NCI-H146 treated with DMSO at 0.1 percent for 48 hours (cell line): ENCODE data around the gene NSMCE1.

Source experiments
- DNase-seq: peaks from one replicate; lab custom pipeline; 2025; ENCODE audit not compliant: unreplicated experiment; lab: John Stamatoyannopoulos, UW

Gene NSMCE1

DNA sequence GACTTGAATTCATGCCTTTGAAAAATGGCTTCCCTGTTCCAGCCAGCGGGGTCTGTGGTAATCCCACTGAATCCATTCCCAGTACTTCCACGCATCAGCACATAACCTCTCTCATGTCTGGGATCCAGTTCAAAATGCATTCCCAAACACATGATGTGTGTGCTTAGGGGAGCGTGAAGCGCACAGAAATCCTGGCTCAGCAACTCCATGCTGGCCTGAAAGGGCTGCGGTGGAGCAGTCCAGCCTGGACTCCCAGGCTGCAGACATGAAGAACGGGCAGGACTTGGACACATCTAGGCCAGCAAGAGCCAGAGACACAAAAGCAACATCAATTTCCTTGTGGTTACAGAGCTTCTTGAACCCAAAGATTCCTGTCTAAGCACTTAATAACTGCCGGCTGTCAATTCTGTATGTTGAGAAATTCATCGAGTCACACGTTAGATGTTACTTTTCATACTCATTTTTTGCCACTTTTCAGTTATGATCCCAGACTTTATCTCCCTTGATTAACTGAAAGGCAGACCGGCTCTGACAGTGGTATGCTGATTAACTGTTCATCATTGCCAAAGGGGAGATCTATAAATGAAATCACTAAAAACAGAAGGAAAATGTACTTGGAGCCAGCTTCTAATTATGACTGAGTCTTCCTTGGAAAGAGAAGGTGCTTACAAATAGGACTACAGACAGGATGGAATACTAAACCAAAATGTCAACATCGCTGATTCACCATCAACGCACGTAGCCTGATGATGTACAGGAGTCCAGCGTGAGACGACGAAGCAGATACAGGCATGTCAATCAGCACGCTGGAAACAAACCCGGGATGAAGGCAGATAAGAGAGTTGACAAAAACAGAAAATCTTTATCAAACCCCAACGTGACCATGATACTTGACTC lies 23.0 kb downstream of the NSMCE1 start:
- DNase-seq: no peak

- DNase-seq: no peak
These were observed 24.2 kb downstream of the NSMCE1 start for GRCh38 chr16:27244363-27244755.

DNA sequence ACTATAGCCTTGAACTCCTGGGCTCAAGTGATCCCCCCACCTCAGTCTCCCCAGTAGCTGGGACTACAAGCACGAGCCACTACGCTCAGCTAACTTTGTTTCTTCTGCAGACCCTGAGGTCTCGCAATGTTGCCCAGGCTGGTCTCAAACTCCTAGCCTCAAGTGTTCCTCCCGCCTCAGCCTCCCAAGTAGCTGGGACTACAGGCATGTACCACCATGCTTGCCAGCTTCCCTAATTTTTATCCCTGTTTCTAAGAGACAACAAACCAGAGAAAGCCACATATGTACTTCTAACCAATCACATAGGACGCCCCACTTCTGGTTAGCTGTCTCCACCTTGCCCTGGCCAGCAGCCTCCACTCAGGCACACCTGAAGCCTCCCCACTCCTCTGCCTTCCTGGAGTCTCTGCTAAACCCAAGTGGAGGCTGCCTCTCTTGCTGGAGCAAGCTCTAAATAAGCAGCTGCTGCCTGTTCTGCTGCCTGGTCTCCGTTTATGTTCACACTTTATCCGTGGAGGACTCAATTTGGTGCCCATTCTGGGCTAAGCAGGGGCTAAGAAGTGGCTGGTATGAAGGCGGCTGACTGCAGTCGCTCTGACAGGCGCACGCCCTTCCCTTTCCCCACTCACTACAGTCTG lies 24.7 kb downstream of the NSMCE1 start:
- no peak for DNase-seq

DNA sequence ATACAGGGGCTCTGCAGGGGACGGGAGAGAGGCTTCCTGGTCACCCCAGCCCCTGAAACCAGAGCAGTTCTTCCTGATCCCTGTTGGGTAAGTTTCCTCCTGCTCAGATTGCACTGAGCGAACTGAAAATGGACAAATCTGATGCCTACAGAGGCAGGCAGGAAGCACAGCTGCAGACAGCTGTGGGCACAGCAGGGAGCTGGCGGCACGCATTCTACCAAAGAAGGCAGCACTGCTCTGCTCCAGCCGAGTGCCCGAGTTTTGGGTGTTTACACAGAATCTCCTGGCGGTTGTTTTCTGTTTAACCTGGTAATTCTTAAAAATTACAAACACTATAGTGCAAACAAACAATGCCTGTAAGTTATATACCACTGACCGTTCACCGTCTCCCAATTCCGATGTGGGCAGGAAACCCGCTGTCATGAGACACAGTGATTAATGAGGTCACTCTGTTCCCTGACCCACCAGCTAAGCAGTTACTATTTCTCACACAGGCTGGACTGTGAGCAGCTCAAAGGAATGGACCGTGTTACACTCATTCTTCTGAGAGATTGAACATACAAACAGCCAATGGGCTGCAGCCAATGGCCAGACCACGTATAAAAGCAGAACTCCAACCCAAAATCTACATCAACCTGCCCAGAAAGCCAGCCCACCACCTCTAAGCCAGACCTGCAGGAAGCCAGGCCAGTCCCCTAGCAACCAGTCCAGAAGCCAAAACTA lies 25.5 kb downstream of the NSMCE1 start:
- DNase-seq: peak; percentile 42

DNA sequence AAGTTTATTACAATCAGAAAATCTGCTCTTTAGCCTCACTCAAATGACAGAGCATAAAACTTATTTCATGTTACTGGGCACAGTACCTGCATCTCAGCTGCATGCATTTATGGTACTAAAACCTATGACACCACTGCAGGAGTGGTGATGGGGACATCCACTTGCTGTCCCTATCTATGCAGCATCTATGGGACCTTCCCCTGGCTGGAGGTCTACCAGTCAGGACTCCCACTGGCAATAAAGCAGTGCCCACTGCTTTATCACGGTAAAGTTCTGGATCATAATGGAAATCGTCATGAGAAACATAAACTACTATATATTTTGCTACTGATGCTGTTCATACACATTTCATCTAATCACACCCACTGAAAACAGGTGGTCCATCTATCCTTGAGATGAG lies 26.2 kb downstream of the NSMCE1 start:
- no peak for DNase-seq

GRCh38 chr16:27241658-27242057 lies 26.9 kb downstream of the NSMCE1 start:
- no peak for DNase-seq

DNA sequence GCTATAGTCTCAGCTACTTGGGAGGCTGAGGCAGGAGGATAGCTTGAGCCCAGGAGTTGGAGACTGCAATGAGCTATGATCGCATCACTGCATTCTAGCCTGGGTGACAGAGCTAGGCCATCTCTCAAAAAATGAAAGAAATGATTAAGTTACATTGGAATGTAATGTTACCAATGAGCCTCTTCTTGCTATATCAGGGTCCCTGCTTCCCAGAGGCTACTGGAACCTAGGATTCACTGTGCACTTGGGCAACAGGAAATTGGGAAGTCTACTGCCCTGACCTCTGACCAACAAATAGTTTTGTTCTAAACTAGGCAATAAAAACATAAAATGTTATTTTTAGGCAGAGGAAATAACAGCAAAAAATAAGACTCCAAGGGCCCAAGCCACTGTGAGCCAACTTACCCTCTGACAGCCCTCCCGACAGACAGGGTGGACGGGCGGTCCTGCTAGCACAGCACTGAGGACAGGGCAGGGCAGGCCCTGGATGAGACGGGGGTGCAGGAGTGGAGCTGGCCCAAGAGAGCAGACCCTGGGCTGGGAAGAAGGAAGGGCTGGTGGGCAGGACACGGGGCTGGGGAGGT lies 27.5 kb downstream of the NSMCE1 start:
- no peak for DNase-seq

DNA sequence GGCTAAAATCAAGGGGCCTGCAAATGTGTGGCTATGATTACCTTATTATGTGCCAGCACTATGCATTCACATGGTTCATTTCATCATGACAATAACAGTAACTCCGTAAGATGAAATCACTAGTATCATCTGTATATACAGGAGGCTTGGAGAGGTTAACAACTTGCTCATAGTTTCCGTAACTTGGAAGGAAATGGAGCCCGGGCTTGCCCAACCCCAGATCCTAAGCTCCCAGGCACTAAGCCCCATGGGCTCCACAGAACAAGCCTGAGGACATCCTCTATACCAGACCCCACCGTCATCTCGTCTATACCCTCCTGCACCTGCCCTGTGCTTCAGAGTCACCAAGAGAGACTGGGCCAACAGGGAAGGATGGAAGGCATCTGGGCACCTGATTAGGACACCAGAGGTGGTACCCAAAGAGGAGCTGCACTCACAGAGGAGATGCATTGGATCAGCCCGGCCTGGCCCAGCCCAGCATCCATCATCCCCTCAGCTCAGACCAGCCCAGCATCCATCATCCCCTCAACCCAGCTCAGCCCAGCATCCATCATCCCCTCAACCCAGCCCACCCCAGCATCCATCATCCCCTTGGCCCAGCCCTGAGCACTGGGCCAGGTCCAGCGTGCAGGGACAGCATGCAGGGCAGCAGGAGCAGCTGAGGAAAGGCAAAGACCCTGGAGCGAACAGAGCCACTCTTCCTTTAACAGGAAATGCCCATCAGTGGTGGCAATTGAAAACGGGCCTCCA lies 28.5 kb downstream of the NSMCE1 start:
- no peak for DNase-seq

GRCh38 chr16:27239026-27239425 lies 29.5 kb downstream of the NSMCE1 start:
- DNase-seq: no peak

- DNase-seq: no peak
These were observed 30.0 kb downstream of the NSMCE1 start for GRCh38 chr16:27238591-27238990.

DNA sequence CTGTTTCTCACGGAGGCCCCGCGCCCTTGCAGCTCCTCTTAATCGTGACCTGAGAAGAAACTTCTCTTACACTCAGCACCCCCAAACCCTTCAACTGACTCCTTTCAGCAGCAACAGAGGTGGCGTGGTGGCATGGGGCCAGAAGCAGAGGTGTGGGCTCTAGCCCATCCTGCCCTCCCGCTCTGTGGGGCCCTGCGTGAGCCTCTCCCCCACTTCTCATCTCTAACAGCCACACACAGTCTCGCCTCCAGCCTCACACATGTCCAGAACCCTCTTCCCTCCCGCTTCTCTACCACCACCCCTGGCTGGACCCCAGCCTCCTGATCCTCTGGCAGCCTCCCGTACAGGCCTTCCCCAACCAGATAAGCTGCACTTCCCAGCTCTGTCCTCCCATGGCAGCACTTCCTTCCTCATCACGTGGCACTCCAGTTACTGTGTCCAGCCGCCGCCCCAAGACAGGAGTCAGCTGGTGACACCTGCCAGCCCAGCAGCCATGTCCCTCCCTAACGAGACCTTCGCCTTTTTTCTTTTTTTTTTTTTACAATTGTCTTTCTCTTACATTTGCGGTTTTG lies 30.5 kb downstream of the NSMCE1 start:
- DNase-seq: no peak

DNA sequence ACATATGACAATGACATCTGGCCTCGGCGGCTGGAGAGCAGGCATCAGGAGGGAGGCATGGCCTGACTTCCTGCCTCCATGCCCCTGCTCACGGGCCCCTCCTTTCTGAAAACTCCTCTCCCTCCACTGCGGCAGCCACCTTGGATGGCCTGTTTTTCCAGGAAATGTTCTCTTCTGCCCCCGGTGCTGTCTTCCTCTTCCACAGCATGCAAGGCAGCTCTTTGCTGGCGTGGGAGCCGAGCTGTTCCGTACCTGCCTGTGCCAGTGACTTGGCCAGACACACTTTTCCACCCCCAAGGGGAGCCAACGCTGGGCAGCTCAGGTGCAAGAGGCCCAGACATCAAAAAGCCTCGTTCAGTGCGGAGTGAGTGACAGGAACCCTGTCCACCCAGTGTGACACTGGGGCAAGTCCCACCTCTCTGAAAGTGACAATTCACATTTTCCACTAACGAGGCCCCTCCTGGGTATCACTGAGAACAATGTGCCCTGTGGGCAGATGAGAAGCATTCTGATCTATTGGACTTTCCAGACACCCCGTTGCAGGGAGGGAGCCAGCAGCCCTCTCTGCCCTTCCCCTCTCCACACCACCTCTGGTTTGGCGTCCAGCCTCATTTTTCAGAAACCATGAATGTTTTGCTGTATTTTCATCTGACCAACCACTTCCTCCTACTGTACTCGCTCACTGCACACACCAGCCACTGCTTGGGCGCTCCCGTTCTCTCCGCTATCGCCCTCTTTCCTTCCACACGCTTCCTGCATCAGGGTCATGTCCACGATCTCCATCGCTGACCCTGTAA lies 31.2 kb downstream of the NSMCE1 start:
- DNase-seq: no peak

DNA sequence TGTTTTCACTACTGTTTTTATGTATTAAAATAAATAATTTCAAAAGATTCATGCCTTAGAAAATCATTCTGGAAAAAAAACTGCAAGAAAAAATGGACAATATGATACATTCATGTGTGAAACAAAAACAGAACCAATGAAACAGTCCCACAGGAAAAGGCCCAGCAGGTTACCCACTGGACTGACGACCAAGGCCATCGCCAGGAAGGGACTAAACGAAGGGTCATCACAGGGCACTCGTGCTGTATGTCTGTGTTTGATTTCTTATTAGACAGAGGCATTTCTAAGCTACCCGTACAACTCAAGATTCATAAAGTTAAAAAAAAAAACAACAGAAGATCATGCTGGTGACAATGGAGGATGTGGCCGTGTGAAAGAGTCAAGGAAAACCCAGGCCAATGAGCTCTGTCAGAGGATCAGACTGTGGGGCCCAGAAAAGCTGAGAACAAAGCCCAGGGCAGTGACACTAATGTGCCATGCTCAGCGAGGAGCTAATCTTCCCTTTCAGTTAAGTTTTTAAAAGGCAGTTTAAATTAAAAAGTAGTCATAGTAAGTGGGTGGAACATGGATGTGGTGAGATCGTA lies 31.8 kb downstream of the NSMCE1 start:
- DNase-seq: no peak

GRCh38 chr16:27235938-27236245 lies 32.7 kb downstream of the NSMCE1 start:
- DNase-seq: no peak

- DNase-seq: peak; percentile 72
These were observed 33.3 kb downstream of the NSMCE1 start for GRCh38 chr16:27235055-27235937.

GRCh38 chr16:27234603-27235002 lies 34.0 kb downstream of the NSMCE1 start:
- no peak for DNase-seq

- no peak for DNase-seq
These were observed 34.4 kb downstream of the NSMCE1 start for GRCh38 chr16:27234171-27234570.

GRCh38 chr16:27233731-27234130 lies 34.8 kb downstream of the NSMCE1 start:
- DNase-seq: no peak
